ENCODE results near the gene STAP2.

The STAP2 gene

DNA sequence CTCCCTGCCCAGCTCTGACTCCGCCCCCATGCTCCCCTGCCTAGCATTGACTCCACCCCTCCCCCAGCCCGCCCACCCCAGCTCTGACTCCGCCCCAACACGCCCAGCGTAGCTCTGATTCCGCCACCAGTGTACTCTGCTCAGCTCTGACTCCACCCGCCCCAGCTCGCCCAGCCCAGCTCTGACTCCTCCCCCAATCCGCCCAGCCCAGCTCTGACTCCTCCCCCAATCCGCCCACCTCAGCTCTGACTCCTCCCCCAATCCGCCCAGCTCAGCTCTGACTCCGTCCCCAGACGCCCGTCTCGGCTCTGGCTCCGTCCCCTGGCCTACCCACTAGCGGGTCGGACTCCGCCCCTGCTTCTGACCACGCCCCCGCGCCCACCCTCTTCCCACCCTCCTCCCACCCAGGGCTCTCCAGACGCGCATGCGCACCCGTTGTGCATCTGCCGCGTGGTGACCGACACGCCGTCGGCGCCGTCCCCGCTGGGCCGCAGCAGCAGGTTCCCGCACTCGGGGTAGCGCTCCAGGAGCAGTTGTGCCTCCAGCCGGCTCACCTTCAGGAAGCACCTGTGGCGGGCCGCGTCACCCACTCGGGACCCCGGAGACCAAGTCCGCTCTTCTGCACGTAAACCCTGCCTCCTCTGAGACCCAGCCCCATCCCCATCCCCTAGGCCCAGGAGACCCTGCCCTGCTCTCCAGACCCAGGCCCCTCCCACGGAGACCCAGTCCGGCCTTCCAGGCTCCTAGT is 10.2 kb downstream of the STAP2 start:
- DNase-seq (ENCODE audit: low read depth in 2 of 2) = peak; percentile 95 to 97

DNA sequence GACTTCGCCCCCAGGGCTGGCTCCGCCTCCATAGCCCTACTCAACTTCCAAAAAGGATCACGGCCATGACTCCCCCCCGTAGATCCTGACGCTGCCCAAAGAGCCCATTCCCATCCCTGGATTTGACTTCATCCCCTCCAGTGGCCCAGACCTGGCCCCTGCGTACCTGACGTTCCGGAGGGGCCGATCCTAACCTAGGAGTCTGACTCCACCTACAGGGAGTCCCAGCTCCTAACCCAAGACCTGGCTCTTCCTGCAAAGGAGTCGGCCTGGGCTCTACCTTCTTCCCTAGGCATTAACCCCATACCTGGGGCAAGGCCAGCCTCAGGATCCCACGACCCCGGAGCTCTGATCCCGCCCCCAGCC is 10.8 kb downstream of the STAP2 start:
- no peak for DNase-seq (ENCODE audit: low read depth in 2 of 2)

DNA sequence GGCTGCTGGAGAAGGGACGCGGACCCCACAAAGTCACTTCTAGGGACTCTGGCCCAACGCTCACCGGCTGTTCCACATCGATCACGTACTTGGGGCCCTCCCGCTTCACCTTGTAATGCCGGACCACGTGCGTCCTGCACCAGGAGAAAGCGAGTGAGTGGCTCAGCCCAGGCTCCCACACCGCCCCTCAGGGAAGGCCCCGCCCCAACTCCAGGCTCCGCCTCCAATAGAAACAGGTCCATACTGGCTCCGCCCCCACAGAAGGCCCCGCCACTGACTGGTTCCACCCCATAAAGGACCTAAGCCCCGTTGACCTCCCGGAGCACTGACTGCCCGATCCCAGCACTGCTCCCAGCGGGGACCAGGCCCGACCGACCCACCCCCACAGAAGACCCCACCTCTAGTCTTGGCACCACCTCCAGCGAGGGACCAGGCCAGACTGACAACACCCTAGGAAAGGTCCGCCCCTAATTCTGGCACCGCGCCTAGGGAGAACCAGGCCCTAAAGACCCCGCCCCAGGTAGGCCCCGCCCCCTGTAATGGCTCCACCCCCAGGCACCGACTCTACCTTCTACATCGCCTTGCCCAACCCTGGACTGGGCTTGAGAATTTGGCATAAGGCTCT is 11.3 kb downstream of the STAP2 start:
- peak; percentile 54 to 68 for DNase-seq (ENCODE audit: low read depth in 2 of 2)

DNA sequence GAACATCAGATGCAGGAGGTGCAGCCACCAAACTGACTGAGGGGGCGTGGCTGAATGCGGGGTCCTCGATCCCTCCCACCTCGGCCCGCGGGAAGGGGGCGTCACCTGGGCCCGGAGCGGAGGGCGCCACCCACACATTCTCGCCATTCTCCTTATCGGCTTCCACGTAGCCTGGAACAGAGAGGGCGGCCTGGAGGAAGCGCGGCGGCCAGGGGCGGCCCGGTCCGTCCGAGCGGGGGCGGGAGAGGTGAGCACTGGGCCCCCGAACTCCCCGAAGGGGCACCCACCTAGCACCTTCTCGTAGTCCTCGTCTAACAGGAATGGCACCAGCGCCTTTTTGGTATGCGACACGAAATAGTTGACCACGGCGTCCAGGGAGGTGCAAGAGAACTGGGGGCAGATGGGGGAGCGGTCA is 11.8 kb downstream of the STAP2 start:
- DNase-seq (ENCODE audit: low read depth in 2 of 2) = peak in 1 of 2 donors; percentile 22

DNA sequence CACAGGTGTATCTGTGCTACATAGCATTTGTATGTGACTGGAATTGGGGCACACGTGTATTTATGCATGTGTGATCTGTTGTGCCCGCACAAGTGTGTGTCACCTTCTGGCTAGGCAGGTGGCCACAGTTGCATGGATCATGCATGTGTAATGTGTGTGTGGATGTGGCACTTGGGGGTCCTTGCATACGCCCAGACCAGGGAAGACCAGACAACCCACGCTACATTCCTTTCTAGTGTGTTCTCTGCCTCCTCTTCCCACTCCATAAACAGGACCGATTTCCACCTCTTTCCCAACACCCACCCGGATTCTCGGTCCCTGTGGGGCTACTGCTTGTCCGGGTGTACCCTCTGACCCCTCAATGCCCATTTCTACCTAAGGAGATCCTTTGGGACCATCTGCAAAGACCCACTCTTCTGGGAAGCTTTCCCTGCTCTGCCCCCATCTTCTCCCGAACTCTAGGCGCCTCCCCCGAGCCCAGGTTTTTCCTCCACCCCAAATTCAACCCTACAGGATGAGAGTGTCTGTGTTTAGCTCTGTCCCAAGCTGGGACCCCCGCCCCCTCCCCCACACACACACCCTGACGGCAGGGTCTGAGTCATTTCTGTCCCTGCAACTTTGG is 12.3 kb downstream of the STAP2 start:
- no peak for DNase-seq (ENCODE audit: low read depth in 2 of 2)

DNA sequence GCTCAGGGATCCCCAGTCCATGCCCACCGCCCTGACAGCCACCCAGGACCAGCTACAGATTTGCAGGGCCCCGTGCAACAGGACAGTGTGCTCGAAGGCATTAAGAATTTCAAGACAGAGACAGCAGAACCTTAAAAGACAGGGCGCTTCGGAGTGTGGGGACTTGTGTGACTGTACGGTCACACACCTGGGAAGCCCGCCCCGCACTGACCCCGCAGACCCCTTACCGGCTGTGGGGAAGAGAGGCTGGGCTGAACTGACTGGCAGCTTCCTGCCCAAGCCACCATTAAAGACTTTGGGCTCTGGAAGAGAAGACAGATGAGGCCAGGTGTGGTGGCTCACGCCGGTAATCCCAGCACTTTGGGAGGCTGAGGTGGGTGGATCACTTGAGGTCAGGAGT is 14.4 kb downstream of the STAP2 start:
- no peak for DNase-seq (ENCODE audit: low read depth in 2 of 2)

DNA sequence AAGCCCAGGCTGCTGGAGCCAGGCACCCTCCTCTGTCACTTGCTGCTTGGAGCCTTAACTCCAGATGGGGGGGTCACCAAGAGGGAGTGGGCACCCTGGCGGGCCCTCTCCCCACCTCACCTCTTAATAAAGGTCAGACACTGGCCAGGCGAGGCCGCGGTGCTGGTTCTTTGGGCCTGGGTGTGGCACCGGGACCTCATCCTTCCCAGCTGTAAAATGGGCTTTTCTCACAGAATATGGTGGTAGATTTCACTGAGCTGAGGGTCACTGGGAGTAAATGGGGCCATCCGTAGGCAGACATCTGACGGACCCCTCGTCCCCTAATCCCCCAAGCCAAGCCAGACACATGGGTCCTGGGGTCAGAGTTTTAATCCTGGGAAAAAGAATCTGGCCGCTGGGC is 14.9 kb downstream of the STAP2 start:
- DNase-seq (ENCODE audit: low read depth in 2 of 2) = no peak

DNA sequence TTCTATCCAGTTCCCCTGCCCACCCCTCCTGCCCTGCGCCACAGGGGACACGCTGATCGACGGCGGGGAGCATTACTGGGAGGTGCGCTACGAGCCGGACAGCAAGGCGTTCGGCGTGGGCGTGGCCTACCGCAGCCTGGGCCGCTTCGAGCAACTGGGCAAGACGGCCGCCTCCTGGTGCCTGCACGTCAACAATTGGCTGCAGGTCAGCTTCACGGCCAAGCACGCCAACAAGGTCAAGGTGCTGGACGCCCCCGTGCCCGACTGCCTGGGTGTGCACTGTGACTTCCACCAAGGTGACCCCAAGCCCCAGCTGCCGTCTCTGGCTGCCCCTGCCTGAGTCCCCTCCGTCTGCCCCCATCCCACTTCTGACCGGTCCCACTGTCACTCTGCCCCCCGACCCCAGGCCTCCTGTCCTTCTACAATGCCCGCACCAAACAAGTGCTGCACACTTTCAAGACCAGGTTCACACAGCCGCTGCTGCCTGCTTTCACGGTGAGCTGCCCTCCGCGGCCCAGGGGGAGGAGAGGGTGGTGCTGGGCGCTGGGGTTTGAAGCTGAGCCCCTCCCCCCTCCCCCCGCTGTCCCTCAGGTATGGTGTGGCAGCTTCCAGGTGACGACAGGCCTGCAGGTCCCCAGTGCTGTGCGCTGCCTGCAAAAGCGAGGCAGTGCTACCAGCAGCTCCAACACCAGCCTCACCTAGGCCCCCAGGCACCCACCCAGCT is 15.5 kb downstream of the STAP2 start:
- DNase-seq (ENCODE audit: low read depth in 2 of 2) = no peak

DNA sequence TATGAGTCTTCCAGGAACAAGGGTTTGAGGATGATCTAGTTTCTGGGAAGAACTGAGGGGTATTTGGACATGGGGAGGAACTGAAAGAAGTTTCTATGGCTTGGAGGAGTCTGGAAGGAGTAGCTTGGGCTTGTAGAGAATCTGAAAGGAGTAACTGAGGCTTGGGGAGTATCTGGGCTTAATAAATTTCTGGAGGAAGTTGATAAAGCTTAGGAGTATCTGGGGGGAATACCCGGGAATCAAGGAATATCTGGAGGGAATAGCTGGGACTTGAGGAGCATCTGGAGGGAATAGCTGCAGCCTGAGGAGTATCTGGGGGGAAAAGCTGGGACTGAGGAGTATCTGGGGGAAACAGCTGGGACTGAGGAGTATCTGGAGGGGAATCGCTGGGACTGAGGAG is 18.2 kb downstream of the STAP2 start:
- DNase-seq (ENCODE audit: low read depth in 2 of 2) = no peak

DNA sequence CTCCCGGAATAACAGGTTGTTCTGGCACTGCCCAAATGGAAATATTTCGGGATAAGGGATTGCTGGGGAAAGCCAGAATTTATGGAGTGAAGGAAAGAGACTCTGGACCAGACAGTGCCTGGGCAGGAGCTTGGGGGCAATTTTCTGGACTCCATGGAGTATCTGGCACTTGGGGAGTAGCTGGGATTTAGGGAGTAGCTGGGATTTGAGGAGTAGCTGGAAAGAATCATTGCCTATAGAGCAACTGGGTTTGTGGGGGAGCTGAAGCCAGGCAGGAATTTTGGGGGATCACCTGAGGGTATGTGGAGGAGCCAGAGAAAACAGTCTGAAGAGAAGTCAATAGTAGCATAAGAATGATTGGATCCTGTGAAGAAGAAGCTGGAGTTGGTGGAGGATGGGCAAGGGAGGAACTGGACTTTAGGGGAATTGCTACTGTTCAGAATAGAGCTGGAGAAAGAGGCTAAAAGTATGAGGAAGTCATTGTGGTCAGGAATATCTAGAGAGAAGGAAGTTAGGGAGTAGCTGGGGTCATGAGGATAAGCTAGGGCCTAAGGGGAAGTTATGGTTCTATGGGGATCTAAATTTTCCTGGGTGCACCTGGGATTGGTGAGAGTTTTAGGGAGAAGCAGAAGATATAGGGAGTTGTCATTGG is 19.4 kb downstream of the STAP2 start:
- DNase-seq (ENCODE audit: low read depth in 2 of 2) = no peak

DNA sequence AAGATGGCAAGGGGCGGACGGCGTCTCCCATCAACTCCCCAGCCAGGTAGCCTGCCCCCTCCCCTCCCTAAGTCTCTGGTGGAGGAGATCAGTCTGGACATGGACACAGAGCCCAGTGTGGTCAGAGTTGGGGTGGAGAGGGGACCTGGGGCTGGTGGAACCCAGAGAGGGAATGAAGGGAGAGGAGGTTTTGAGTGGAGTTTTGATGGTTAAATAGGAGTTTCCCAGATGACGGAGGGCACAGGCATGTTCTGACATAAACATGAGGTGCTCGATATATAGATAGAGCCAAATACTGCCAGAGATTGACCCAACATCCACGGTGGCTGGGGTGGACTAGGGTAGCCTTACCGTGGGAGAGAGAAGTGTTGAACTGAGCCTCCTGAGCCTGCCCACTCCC is 20.2 kb downstream of the STAP2 start:
- DNase-seq (ENCODE audit: low read depth in 2 of 2) = no peak

DNA sequence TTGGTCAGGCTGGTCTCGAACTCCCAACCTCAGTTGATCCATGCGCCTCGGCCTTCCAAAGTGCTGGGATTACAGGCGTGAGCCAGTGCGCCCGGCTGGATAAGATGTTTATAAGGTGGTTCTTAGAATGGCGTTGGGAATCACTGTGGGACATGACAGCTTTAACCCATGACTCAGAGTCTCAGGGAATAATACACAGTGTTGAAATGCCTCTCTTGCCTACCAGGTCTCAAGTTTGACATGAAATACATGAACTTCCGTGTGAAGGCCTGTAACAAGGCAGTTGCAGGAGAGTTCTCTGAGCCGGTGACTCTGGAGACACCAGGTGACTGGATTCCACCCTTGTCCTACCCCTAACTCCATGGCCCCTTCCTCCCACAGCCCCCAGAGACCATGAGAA is 21.7 kb downstream of the STAP2 start:
- DNase-seq (ENCODE audit: low read depth in 2 of 2) = no peak

DNA sequence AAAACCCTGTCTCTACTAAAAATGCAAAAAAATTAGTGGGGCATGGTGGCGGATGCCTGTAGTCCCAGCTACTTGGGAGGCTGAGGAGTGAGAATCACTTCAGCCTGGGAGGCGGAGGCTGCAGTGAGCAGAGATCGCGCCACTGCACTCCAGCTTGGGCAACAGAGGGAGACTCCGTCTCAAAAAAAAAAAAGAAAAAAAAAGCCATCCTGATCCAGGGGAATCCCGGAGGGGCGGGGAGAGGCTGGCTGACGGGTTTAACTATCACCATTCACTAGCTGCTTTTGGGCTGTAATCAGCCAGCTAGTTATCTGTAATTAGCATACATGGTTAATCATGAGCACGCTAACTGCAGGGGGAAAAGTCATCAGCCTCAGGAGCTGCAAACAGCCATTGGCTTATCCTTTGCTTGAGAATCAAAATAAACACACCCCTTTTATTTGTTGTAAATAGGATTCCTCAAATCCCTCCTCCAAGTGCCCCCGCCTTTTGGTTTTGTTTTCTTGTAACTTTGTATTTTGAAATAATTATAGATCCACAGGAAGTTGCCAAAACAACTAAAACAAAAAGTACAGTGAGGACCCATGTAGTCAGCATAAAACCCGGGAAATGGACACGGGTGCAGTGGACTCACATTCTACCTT is 24.7 kb downstream of the STAP2 start:
- no peak for DNase-seq (ENCODE audit: low read depth in 2 of 2)

DNA sequence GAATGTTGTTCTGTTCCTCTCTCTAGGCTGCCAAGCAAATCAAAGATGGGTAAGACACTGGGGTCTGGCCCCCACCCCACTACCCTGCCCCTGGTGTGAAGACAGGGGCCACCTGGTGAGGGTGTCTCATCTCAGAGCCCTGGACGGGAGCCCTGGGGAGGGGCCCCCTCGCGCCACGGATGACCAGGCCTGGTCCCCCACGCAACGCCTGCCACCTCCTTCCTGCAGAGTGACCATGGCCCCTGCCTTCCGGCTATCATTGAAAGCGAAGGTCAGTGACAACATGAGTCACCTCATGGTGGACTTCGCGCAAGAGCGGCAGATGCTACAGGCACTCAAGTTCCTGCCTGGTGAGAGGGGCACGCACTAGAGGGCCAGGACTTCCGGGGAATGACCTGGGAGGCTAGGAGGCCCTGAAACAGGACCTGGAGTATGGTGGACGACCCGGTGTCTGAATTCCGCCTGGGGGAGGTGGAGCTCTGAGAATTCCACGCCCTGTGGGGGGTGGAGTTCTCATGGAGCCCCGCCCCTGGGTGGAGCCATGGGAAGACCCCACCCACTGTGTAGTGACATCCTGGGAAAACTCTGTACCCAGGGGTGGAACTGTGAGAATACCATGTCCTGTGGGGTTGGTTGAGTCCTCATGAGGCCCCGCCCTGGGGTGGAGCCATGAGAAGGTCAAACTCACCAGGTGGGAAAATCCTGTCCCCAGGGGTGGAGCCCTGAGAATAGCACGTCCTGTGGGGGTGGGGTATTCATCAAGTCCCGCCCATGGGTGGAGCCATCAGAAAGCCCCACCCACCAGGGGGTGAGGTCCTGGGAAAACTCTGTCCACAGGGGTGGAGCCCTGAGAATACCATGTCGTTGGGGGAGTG is 28.1 kb downstream of the STAP2 start:
- DNase-seq (ENCODE audit: low read depth in 2 of 2) = no peak

DNA sequence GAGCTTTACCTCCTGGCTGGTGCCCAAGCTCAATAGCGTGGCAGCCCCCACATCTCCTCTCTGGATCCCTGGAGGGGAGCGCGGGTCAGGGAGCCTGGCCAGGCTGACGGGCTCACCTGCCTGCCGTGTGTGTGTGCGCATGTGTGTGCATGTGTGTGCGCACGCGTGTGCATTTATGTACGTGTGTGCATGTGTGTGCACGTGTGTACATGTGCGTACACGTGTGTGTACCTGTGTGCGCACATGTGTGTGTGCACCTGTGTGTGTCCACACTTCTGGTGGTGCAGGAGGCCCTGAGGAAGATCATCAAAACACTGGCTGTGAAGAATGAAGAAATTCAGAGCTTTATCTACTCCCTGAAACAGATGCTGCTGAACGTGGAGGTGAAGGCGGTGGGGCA is 33.0 kb downstream of the STAP2 start:
- no peak for DNase-seq (ENCODE audit: low read depth in 2 of 2)

DNA sequence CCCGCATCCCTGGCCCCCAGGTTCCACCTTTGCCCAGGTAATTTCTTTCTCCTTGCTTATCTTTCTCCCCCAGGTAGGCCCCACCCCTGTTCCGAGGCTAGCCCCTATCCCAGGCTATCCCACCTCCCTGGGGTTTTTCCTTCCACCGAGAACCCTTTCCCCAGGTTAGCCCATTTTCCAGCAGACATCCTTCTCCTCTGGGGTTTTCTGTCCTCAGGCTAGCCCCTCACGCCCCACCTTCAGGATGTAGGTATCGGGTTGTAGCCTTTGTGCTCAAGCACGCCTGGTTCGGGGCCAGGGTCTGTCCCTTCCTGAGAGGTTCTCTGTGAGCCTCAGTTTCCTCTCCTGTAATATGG is 33.4 kb downstream of the STAP2 start:
- no peak for DNase-seq (ENCODE audit: low read depth in 2 of 2)

DNA sequence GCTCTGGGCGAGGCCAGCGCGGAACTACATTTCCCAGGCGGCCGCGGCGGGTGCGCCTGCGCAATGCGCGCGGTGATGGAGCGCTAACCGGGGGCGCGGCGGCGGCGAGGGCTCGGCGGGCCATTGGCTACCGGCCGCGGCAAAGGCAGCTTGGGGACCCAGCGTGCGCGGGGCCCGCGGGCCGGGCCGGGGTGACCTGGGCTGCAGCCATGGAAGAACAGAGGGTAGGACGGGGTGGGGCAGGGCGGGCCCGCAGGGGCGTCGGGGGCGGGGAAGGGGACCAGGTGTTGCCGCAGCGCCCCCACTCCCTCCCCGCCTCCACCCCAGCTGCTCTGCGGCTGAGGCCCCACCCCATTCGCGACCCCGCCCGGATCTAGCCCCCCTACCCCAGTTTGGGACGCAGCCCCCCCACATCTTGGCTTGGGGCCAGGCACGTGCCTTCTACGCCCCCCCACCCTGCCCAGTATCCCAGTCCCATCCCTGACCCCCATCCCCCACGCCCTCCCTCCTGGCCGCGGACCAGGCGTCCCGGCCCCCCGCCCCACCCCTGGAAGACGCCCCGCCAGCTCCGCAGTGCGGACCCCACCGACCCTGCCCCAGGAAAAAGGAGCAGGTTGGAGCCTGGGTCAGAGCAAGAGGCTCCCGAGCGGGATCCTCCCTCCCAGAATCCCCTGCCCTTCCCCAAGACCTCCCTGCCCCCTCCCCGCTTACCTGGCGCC is 33.9 kb downstream of the STAP2 start, which contains the start of gene FSD1:
Gene FSD1, plus strand, starts transcription at position 61 of the 719 bp plus-strand sequence. Its CDS starts 149 bp downstream, at position 210.
- peak in 1 of 2 donors; percentile 56 for DNase-seq (ENCODE audit: low read depth in 2 of 2)

DNA sequence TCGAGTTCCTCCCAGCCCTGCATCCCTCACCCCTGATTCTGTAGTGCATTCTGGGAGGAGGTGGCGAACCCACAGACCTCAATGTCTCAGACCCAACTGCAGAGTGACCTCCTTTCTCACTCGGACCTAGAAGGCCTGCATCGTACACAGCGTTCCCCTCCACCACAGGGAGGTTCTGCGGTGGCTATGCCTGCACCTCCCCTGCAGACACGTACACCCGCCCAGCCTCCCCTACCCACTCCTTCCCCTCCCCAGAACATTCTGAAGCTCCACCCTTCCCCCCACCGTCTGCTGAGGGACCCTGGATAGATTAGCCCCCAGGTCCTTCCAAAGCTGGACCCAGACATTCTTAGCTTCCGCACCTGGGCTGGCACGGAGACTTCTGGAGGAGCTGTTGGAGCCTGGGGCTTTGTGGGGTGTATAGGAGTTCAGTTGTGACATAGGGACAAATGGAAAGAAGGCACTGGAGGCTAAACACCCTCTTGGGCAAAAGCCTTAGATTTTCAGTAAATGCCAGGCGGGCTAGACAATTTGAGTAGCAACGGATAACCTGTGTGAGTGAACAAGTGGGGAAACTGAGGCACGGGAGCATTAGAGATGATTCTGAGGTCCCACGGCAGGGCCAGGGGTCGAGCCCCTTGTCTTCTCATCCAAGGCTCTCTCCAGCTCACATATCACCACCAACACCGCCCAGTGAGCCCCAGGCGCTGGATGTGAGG is 34.6 kb downstream of the STAP2 start:
- DNase-seq (ENCODE audit: low read depth in 2 of 2) = no peak

DNA sequence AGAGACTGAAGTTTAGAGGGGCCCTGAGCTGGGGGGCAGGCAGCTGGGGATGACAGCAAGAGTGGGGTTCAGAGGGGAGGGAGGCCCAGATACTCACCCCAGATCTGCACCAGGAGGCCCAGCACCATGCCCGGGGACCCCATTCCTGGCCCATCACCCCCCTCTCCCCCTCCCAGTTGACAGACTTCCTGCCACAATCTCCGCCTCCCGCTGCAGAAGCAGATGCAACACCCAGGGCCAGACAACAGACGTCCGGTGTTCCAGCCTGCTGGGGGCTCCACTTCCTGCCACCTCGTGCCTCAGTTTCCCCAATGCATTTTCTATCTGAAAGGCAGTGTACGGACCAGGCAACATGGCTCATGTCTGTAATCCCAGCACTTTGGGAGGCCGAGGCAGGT is 36.4 kb downstream of the STAP2 start, which contains the start of gene TMIGD2:
Gene TMIGD2, minus strand, starts transcription at position 147 of the 398 bp plus-strand sequence. Its CDS starts 4 bp downstream, at position 143.
- no peak for DNase-seq (ENCODE audit: low read depth in 2 of 2)

All from stimulated activated CD8-positive, alpha-beta memory T cell treated with anti-CD3 and anti-CD28 coated beads, Interleukin-7, amount 100 ng/mL, for 4 hours (primary cell).